ENCODE results near the gene NECAP2.
"Not testable (repeated sequence)": the region's sequence is repeated elsewhere in the genome, so short reads cannot be mapped to it uniquely, and the experiment has no call there.

Gene NECAP2

GRCh38 chr1:16474166-16474800 lies 33.8 kb downstream of the NECAP2 start:
- no peak for DNase-seq (ENCODE audit: low read depth)
- H3K4me3 ChIP-seq (ENCODE audit: low read length) = no peak overlapping the region
- TF ChIP-seq, protein P1, sequence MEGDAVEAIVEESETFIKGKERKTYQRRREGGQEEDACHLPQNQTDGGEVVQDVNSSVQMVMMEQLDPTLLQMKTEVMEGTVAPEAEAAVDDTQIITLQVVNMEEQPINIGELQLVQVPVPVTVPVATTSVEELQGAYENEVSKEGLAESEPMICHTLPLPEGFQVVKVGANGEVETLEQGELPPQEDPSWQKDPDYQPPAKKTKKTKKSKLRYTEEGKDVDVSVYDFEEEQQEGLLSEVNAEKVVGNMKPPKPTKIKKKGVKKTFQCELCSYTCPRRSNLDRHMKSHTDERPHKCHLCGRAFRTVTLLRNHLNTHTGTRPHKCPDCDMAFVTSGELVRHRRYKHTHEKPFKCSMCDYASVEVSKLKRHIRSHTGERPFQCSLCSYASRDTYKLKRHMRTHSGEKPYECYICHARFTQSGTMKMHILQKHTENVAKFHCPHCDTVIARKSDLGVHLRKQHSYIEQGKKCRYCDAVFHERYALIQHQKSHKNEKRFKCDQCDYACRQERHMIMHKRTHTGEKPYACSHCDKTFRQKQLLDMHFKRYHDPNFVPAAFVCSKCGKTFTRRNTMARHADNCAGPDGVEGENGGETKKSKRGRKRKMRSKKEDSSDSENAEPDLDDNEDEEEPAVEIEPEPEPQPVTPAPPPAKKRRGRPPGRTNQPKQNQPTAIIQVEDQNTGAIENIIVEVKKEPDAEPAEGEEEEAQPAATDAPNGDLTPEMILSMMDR (conservative IDR thresholded peaks at IDR 0.05; ENCODE audit: low read length) = no peak

GRCh38 chr1:16474891-16475290 lies 34.4 kb downstream of the NECAP2 start:
- H3K4me3 ChIP-seq (ENCODE audit: low read length); DNase-seq (ENCODE audit: low read depth): not testable (repeated sequence)

- H3K4me3 ChIP-seq (ENCODE audit: low read length); DNase-seq (ENCODE audit: low read depth): not testable (repeated sequence)
Measured at GRCh38 chr1:16475771-16476770, 35.5 kb downstream of the NECAP2 start.

- no peak for DNase-seq (ENCODE audit: low read depth)
- no peak overlapping the region for H3K4me3 ChIP-seq (ENCODE audit: low read length)
- TF ChIP-seq, protein P1 (conservative IDR thresholded peaks at IDR 0.05; ENCODE audit: low read length) = no peak
Measured at GRCh38 chr1:16478091-16478490, 37.6 kb downstream of the NECAP2 start.

- H3K4me3 ChIP-seq (ENCODE audit: low read length); DNase-seq (ENCODE audit: low read depth): not testable (repeated sequence)
Measured at GRCh38 chr1:16483146-16483545, 42.6 kb downstream of the NECAP2 start.

GRCh38 chr1:16483639-16484500 lies 43.3 kb downstream of the NECAP2 start:
- not testable (repeated sequence) for H3K4me3 ChIP-seq (ENCODE audit: low read length); DNase-seq (ENCODE audit: low read depth)

- no peak for DNase-seq (ENCODE audit: low read depth)
- TF ChIP-seq, protein P1 (conservative IDR thresholded peaks at IDR 0.05; ENCODE audit: low read length) = no peak
- H3K4me3 ChIP-seq (ENCODE audit: low read length) = no peak overlapping the region
Measured at GRCh38 chr1:16484501-16484835, 43.9 kb downstream of the NECAP2 start.

- DNase-seq (ENCODE audit: low read depth) = no peak
- TF ChIP-seq, protein P1 (conservative IDR thresholded peaks at IDR 0.05; ENCODE audit: low read length) = no peak
- H3K4me3 ChIP-seq (ENCODE audit: low read length) = no peak overlapping the region
Measured at GRCh38 chr1:16484931-16485330, 44.4 kb downstream of the NECAP2 start.

DNA sequence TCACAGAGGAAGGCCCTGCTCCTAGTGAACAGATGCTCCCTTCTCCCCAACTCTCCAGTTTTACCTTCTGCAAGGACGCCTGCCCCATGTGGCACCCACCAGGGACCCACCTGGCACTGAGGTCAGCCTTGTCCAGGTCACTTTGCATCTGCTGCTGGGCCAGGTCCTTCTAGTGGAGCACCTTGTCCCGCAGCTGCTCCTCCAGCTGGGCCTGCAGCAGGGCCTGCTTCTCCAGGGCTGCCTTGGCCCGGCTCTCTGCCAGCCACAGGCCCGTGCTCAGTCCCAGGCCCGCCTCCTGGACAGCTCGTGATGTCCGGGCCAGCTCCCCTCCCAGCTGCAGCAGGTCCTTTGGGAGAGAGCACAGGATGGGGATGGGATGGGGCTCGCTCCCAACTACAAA lies 45.8 kb downstream of the NECAP2 start:
- not testable (repeated sequence) for H3K4me3 ChIP-seq (ENCODE audit: low read length); DNase-seq (ENCODE audit: low read depth)

DNA sequence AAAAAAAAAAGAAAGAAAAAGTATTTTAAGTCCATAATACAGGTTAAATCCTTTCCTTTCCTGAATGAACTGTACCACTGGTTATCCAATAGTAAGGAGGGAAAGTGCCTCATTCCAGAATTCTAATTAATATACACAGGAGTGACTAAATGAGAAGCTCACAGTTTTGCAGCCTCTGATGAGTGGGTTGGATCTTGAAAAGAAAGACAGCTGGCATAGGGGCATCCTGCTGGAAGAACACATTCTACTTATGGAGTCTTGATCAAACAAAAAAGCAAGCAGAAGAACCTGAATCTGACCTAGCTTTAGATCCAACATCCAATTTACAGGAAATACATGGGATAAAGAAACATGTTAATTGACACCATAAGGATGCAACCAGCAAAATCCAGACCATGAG lies 46.5 kb downstream of the NECAP2 start:
- not testable (repeated sequence) for H3K4me3 ChIP-seq (ENCODE audit: low read length); DNase-seq (ENCODE audit: low read depth)

- not testable (repeated sequence) for H3K4me3 ChIP-seq (ENCODE audit: low read length); DNase-seq (ENCODE audit: low read depth)
Measured at GRCh38 chr1:16489195-16489880, 48.8 kb downstream of the NECAP2 start.

All from AG10803 (cell line).